SK-MEL-5 (cell line): ENCODE results near the gene NRGN. TPM values are rescaled to one million over a fixed set of nuclear protein-coding genes. Genes with fewer than 3 reads are reported as not detected.
A peak's percentile ranks its signal among the peaks of the same experiment; 100 is the strongest.
"Not testable (repeated sequence)": the region's sequence is repeated elsewhere in the genome, so short reads cannot be mapped to it uniquely, and the experiment has no call there.

Source experiments
- DNase-seq: peaks from one replicate; pipeline ENCODE4 v3.0.0-alpha.2; 2016; ENCODE audit warnings: low read depth, low spot score
- in situ Hi-C: cut with HindIII; loops from 2 replicates; pipeline ENCODE4 v1.10.0; 2016; ENCODE audit warnings: low sequenced_read_pairs, high pct_unique_total_duplicates, low pct_unique_long_range_greater_than_20kb
- total RNA-seq: library from RNA; depleted of rRNA; stranded (reverse); fragments of >200 nt; shearing (Covaris generic); gene quantifications from 2 replicates; pipeline ENCODE4 v1.2.3, GENCODE V29; 2014

NRGN gene
- total RNA-seq, 1 experiment from 2014 or later, result 0.87 TPM

DNA sequence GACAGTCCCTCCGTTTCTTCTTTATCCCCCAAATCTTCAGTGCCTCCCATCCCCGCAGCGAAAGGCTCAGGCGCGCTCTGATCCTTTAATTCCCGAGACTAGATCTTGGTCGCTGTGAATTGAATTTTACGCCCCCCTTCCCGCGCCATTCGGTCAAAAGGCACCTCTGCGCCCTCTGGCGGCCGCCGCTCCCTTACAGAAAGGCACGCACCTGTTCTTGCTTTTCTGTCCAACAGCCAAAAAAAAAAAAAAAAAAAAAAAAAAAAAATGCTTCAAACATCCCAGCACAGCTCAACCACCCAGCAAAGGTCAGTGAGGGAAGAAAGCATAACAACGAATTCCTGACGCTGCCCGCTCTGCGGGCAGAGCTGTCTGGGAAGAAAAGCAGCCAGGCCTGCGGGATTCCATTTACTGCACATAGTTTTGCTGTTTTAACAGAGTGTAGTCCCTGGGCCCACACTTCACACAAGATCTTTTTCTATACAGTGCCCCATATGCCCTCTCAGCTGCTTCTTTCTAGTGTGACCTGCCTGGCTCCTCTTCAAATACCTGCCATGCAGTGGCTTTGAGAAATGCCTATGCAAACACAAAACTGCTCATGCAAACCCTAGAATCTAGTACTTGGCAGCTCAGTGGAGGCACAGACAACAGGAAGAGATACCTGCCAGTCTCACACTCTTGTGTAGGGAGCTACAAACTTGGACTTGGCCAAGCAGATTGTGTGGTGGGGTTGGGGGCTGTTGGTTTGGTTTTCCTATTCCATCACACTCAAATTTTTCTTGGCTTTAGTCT is 23.6 kb downstream of the NRGN start:
- in situ Hi-C loops, result no loop called here
- peak; percentile 57 for DNase-seq

DNA sequence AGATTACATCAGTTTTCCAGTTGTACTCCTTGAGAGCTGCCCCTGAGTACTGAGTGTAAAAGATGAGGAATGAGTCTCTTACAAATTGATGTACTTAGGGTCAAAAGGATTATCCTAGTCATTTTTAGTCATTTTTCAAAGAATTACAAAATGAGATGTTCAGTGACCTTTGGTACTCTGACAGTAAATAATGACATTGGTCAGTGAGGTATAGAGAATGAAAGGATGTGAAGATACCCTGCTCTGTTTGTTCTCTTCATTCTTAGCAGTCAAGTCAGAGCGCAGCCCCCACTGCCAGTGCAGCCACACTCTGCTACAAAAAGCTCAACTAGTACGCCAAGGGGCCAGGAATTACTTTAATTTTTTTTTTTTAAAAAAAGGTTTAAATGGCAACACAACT is 26.4 kb downstream of the NRGN start:
- in situ Hi-C loops, result no loop called here
- DNase-seq, result no peak

DNA sequence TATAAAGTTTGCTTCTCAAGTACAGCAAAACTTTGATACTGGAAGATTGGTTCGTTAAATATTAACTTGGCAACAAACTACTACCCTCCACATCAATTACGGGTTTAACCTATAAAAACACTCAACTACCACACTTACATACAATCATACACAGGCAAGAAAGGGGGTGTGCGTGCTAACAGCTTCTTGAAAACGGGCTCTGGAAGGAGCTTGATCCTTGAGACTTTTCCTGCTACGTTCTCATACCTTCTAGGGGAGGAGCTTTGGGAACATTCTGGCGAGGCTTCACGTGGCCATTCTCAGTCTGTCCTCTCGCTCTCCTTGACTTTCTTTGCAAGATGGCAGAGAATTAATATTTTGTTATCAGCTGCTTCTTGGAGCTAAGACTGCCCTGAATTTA is 29.2 kb downstream of the NRGN start:
- no peak for DNase-seq
- in situ Hi-C loops, result no loop called here

DNA sequence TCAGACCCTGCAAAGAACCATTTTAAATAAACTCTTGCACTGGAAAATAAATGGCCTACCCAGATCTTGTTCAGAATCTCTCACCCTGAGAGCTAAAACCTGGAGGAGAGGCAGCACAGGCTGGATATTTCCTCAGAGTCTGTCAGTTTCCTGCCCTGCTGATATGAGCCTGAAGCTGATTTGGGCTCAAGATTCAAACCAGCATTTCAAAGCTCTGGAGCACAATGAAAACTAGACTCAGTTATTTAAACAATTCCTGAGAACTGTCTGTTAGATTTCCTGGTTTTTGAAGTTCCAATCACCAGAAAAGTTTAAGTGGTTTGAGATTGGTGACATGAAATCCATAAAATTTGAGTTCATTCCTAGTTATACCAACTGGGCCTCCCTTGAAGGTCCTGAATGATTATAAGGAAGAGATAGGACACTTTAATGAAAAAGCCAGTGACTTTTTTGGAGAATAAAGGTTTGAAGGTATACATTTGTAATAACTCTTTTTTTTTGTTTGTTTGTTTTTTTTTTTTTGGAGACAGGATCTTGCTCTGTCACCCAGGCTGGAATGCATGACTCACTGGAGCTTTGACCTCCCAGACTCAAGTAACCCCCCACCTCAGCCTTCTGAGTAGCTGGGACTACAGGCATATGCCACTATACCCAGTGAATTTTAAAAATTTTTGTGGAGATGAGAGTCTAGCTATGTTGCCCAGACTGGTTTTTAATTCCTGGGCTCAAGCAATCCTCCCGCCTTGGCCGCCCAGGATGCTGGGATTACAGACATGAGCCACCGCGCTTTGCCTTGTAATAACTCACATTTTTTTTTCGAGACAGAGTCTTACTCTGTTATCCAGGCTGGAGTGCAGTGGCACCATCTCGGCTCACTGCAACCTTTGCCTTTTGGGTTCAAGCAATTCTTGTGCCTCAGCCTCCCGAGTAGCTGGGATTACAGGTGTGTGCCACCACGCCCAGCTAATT is 30.3 kb downstream of the NRGN start:
- in situ Hi-C loops, result no loop called here
- no peak for DNase-seq

DNA sequence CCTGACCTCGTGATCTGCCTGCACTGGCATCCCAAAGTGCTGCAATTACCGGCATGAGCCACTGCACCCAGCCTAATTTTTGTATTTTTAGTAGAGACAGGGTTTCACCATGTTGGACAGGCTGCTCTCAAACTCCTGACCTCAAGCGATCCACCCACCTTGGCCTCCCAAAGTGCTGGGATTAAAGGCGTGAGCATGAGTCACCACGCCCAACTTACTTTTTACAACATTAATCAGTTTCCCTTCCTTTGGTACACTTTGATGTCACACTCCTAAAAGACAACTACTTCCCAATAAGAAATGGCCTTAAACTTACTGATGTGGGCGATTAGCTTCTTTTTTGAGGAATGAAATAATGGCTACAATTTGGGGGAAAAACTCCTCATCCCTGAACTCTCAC is 31.2 kb downstream of the NRGN start:
- DNase-seq, in situ Hi-C loops: not testable (repeated sequence)

DNA sequence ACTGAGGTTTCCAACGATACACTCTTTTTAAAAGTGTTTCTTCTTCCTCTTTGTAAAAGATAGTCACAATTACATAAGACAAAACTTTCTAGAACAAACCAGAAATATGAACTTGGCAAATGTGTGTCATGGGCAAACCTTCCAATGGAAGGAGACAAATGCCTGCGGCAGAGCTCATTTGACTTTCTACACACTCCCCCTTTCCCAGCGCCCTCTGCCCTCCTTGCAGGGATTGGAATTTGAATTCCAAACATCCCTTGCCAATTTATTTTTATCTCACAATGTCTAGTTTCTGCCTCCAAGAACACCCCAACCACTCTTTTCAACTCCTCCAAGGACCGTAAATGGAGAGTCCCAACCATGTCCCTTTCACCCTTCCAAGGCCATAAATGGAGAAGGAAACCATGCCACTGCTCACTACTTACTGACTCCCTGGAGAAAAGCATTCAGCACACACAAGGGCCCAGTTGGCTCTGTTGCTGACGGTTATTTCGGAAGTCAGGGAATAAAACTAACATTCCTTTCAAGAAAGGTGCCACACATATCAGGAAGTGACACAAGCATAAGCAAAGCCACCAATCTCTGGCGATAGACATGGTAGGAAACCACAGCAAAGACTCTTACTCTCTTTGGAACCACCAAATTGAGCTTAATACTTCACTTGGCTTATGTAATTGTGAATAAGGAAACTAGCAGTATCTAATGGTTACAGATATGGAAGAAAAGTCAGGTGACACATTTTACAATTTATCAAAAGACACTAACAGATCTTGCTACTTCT is 37.3 kb downstream of the NRGN start:
- no peak for DNase-seq
- in situ Hi-C loops, result no loop called here

DNA sequence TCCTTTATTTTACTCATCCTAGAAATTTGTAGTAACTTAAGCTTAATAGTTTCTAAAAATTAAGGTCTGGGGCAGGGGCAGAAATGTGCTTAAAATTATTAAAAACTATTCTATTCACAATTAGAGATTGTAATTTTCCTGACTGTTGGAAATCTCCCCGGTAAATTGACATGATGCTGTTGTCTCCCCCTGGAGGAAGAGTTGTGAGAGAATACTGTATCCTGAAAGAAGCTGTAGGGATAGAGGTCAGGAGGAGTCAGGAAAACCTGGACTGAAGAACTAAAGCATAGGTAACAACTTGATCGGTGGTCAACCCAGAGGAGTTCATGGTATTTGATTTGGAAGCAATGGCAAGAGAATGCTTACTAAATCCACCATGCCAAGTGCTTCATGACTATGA is 38.5 kb downstream of the NRGN start:
- in situ Hi-C loops, result no loop called here

DNA sequence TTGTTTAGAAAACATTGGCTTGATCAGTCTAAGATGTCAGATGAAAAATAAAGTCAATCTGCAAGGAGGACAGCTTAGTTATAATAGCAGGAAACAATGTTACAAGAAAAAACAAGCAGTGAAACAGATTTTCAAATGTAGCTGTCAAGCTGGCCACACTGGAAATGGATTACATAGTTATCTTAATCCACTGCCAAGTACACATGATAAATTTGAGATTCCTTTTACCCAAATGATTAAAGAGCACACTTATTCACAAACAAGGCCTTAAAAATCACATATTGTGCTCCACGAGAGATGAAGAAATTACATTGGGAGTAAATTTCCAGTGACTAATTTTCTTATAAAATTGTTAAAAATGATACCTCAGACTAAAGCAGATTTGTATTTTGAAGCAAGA is 39.8 kb downstream of the NRGN start:
- no peak for DNase-seq
- in situ Hi-C loops, result no loop called here

More for the DNA sequence above, 38.5 kb downstream of the NRGN start:
- DNase-seq, result peak; percentile 41

DNA sequence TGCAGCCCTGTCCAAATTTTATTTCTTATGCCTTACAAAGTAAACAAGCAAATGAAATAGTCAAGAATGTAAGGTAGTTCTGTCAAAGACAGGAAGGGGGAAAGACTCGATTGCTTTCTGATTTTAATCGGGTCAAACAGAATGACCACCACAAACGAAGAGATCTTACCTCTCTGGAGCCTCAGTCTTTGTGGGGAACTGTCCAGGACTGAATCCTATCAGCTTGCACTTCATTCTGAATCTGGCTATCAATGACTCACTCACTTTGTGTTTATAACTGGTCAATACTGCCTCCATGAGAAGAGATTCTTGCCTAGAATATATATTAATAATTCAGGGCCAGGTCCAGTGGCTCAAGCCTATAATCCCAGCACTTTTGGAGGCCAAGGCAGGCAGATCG is 43.3 kb downstream of the NRGN start:
- in situ Hi-C loops, result no loop called here
- DNase-seq, result no peak

DNA sequence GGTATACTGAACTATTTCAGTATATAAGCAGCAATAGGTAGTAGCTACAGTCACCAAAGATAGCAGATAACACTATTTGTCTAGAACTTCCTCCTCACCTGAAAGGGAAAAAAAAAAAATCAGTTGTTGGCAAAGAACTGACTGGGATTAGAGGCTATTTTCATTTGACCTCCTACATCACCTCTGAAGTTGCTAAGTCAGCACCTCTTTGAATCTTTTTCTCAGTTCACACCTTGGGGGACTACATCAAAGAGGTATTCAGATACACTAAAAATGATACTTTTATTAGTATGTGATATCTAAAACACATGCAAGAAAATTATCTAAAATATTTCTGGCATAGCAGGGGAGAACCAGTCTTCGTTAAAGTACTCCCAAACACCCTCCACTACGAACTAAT is 44.3 kb downstream of the NRGN start:
- no peak for DNase-seq
- in situ Hi-C loops, result no loop called here

DNA sequence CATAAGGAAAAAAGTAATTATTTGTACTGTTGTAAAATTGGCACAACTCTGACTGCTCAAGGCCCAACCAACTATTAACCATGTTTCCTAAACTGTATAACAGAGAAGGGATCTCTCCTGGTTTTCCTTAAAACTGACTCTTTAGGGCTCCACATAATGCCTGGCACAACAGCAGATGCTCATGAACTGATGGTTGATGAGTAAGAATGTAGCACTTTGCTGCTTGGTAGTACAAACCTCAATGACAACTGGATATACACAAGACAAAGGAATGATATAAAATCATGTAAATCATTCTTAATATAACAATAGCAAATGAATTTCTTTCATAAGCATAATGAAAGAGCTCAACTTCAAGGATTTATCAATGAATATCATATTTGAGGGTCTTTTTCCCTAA is 48.8 kb downstream of the NRGN start:
- in situ Hi-C loops, result no loop called here

DNA sequence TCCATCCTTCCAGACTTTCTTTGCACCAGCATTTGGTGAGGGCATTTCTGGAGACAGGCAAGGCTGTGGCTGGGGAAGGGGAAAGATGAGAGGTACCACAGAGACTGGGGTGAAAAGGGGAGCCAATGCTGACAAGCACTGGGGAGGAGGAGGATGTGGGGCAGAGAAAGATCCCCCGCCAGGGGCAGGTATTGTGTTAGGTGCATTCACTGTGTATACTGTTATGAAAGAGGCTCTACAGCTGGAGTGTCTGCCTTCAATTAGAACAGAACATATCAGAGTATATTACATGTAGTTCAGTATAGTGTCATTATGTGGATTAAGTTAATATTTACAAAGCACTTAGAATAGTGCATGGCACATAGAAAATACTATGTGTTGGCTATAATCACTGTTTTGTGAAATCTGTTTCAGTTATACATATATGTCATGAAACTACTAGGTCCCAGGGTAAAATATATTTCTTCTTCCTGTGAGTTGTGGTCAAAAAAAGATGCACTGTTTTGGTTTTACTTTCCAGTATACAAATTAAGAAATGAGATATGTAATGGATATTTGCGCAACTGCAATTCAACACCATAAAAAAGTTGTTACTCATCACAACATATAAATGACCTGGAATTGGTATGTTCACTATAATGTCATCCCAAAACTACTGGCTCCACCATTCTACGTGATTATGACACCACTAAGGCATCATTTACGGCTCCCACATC is 52.0 kb downstream of the NRGN start:
- DNase-seq, result no peak
- in situ Hi-C loops, result no loop called here

More for the DNA sequence above, 48.8 kb downstream of the NRGN start:
- DNase-seq, result no peak

DNA sequence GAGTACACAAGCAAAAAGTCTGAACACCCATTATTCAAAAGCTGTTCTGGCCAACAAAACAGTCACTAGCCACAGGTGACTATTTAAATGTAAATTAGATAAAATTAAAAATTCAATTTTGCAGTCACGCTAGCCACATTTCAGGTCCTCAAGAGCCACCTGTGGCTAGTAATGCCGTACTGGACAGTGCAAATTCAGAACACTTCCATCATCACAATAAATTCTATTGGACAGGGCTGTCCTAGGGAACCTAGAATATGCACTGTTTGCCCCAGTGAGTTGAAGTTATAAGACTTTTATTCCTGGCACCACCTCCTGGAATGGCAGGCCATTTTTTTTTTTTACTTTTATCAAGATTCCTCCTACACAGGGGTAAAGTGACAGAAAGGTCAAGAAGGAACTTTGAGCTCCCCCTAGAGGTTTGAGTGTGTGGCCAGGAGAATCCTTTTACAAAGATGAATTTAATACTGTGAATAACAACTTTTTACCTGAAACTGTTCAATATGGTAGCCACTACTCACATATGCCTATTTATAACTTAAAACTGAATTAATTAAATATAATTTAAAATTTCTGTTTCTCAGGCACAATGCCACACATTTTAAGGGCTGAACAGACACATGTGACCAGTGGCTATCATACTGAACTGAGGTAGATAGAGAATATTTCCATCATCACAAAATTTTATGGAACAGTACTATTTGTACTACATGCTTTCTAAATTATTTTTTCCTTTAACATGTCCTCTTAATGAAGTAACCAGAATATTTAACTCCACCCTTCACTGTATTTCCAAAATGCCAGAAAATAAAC is 53.9 kb downstream of the NRGN start:
- DNase-seq, result peak; percentile 67
- in situ Hi-C loops, result no loop called here

DNA sequence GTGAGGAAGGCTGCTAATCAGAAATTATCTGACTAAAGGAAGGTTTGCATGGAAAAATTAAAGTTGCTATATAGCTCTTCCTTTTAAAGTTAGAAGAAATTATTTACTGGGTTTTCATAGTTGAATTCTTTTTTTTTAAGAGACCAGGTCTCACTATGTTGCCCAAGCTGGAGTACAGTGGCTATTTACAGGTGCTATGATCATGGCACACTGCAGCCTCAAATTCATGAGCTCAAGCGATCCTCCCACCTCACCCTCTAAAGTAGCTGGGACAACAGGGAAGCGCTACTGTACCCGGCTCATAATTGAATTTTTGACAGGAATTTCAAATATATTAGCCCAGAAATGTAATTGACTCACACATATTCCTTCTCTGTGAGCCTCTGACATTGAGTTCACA is 56.6 kb downstream of the NRGN start:
- in situ Hi-C loops, result no loop called here
- no peak for DNase-seq
